ENCODE data around the gene EDIL3.
"Not testable (repeated sequence)": the region's sequence is repeated elsewhere in the genome, so short reads cannot be mapped to it uniquely, and the experiment has no call there.

EDIL3 gene

DNA sequence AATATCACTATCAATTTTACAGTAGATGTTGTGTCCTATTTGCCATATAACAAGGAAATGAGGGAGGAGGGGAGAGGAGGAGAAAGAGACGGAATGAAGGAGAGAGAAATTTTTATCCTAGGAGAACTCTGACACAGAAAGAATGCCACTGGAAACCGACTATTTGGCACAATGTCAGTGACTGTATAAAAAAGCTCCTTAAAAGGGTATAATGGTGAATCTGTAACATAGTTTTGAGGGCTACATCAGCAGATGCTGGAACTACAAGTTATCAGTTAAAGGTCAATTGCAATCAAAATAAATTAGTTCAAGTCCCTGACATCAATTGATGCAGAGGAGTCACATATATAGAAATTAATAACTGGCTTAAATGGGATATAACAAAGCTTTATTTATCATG lies 5.7 kb downstream of the EDIL3 start:
- DNase-seq (ENCODE audit: low read depth) = no peak

DNA sequence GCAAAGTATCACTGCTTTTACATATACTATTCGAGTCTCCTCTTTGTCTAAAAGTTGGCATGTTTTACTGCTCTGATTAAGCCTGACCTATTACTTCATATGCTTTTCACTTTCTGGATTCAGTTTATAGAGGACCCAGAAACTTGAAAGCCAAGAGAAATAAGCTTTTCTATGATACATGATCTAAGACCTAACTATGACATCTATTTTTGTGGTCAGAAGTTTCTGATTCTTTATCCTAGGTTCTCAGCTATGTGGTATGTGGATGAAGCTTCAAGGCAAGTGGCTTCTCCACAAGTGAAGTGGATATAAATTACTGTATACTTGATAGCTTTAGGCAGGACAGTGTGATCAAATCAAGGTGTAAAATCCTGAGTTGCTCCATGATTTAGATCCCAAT lies 6.3 kb downstream of the EDIL3 start:
- no peak for DNase-seq (ENCODE audit: low read depth)

DNA sequence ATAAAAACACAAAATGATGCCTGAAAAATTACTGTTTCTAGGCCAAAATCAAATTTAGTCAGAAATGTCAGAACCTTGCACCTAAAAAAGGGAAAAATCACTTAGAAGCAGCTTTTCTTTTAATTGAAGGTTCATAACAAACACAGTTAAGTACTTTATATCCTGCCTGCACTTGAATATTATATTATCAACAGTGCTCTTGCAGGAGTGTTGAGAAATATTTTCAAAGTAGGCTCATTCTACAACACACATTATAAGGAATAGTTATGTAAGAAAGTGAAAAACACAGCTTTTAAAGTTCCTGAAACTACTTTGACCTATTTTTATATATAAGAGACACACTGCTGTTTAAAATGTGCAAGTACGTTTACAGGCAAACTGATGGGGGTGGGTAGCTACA lies 8.3 kb downstream of the EDIL3 start:
- no peak for DNase-seq (ENCODE audit: low read depth)

DNA sequence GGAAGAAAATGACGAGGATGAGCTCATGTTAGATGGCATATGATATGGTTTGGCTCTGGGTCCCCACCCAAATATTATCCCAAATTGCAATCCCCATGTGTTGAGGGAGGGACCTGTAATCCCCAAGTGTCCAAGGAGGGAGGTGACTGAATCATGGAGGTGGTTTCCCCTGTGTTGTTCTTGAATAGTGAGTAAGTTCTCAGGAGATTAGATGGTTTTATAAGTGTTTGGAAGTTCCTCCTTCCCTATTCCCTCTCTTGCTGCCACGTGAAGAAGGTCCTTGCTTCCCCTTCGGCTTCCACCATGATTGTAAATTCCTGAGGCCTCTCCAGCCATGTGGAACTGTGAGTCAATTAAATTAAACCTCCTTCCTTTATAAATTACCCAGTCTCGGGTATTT lies 10.1 kb downstream of the EDIL3 start:
- no peak for DNase-seq (ENCODE audit: low read depth)

DNA sequence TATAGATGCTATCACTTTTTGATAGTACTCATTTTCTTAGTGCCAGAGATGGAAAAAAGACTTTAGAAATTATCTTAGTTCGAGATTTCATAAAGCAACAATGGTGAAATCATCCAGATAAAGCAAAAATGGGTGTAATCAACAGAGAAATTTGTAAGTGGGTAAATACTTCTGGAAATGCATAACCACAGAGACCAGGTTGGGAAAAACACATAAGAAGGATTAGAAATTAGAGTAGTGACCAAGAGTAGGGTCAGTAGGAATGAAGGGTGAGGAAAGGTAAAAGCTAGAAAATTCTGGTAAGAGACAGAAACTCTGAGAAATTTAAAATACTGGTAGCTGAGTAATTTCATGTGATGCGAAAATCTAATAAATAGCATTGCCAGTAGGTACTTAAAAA lies 11.2 kb downstream of the EDIL3 start:
- no peak for DNase-seq (ENCODE audit: low read depth)

DNA sequence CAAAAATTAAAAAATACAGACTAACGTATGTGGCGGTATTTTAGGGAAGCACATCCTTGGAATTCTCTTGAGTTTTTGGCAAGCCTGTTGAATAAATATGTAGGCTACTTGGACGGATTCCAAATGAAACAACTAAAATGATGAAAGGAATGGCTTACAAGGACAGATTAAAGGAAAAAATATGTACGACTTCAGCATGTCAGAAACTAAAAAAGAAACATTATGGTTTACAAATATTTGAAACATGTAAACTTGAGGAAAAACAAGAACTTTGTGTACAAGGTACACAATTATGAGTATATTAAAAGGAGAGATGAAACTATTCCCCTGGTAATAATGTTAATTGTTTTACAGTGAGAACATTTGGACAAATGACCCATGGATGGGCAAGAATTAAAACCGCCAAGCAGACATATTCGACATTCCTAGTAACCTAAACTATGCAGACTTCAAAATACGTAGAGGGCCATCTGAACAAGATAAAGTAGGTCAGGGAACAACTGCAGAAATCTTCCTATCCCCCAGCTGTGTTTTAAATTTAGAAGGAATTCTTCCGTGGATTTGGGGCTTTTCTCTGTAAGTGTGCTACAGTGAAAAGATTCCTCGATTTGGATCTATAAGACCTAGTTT lies 12.5 kb downstream of the EDIL3 start:
- DNase-seq (ENCODE audit: low read depth) = no peak

DNA sequence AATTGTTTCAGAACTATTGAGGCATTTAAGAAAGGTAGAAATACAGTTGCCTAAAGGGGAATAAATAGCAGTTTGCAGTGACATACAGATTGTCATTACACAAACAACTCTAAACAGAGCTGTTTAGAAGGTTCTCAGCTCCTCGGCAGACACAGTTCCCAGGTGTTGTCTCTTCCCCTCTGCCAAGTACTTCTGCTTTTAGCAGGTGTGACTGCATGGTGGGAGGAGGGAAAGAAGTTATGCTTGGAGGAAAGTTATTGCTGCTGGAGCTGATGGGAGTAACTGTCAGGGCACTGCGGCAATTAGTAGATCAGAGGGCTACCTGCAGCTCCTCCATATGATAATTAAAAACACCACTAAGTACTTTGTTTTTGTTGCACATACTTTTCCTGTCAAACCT lies 14.5 kb downstream of the EDIL3 start:
- no peak for DNase-seq (ENCODE audit: low read depth)

DNA sequence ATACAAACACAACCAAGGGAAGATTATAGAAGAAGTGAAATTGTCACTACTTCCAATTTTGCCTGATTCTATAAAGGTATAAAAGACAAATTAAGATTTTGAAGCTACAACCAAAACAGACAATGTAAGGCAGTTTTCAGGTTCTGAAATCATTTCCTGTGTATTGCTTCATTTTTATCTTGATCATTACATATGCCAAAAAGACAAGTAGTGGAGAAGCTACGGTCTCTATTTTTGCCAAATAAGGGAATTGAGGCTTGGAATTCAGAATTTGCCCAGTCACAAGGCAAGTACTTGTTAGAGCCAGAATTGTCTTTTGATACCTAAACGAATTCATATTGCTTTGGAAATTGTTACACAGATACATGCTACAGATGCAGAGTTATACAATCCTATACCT lies 20.6 kb downstream of the EDIL3 start:
- DNase-seq (ENCODE audit: low read depth) = no peak

DNA sequence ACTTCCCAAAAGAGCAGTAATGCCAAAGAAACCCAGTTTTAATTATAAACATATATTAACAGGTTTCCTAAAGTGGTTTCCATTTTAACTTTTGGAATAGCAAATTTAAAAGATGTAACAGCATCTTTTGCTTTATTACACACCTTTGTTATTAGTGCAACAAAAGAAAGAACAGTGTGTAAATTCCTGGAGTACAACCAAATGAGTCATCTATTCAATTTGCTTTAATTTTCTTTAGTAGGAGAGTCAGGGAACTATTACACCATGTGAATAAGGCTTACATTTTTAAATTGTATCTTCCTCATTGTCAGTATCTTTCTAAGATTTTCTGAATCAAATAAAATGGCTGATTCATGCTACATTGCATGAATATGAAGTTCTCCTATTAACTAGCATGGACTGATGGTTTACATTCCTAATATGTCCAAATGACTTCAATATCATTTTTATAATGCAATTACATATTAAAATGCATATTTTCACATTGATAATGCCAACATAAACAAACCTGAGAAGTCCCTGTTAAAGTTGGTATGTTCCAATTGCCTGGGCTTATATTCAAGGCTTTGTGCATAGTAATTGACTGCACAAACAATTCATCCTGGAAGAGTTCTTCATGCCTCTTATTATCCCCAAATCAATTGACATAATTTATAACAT lies 22.5 kb downstream of the EDIL3 start:
- no peak for DNase-seq (ENCODE audit: low read depth)

DNA sequence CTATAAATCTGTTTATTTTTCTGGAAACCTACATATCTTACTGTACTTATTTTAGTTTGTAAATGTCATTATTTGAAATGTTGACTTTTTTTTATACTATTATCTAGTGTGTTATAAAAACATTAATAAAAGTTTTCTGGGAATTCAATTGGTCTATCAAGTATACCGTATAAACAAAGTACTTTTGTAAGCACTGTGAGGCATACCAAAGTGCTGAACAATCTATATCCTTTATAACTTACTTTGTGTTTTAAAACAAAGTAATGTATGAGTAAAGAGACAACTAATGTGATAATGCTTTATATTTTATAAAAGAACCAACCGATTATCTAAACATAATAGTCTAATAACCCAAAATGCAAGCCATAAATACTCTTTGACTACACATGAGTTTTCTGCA lies 23.1 kb downstream of the EDIL3 start:
- DNase-seq (ENCODE audit: low read depth) = no peak

DNA sequence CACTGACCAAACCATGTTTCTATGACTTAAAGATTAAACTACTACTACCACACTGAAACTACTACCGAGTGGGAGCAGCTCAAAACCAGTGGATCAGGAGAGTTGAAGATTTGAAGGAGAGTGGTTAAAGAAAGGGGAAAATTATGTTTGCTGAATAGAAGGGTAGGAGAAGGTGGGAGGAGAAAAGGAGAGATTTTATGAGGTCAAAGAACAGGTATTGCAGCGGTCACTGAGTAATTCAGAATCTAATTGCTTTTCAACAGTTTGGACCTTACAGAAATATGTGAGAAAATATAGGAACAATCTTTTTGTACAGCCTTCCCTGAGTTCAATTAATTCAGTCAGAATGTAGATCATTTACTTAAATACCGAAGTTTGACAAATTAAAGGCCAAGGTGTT lies 24.6 kb downstream of the EDIL3 start:
- DNase-seq (ENCODE audit: low read depth) = no peak

DNA sequence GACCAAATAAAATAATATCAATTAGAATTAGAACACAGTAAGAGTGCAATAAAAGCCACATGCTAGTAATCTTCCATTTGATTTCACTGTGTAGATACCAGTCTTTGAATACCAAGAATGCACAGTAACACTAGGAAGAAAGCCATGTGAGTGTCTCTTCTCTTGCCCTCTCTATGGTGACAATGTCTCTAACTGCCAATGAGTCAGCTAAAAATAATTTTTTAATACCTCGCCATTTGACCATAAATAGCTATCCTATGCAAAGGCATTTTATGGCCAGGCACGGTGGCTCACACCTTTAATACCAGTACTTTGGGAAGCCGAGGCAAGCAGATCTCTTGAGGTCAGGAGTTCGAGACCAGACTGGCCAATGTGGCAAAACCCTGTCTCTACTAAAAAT lies 30.6 kb downstream of the EDIL3 start:
- DNase-seq (ENCODE audit: low read depth) = no peak

DNA sequence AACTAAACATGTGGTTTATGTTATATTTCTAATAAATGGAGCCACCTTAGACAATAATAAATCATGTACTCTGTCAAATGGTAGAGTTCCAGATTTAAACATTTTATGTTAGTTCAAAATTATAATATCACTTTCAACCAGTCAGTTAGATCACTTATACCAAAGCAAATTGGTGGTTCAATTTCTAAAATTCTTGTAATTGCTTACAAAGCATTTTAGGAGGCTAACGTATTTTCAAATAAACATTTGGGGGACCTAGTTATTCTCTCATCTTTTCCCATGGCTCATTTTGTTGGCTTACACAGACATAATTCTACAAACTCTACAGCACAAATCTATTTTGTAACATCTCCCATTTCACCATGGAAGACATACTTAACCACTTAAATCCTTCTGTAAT lies 39.9 kb downstream of the EDIL3 start:
- no peak for DNase-seq (ENCODE audit: low read depth)

DNA sequence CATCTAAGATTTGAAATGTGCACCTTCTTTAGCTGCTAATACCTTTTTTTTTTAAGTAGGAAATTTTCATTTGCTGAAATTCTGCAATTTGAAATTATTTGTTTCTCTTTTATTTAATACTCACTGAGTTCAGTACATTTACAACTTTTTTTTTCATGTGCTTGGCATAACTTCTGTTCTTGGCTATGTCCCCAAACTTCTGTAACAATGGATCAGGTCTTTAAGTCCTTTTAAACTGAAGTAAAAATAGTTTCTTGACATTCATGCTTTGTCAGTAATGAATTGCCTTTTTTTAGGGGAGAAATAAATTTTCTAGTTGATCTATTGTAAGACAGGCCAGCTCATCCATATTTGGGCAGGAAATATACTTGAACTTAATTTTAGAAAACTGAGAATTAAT lies 41.5 kb downstream of the EDIL3 start:
- DNase-seq (ENCODE audit: low read depth) = no peak

DNA sequence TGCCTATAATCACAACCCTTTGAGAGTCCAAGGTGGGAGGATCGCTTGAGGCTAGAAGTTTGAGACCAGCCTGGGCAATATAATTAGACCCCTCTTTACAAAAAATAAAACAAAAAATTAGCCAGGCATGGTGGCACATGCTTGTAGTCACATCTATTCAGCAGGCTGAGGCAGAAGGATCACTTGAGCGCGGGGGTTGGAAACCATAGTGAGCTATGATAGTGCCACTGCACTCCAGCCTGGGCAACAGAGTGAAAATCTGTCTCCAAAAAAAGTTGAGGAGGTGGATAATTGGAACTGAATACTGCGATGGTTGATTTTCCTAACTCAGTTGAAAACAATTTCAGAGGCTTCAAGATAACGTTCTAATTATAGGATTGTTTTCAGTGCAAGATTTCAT lies 52.6 kb downstream of the EDIL3 start:
- no peak for DNase-seq (ENCODE audit: low read depth)

DNA sequence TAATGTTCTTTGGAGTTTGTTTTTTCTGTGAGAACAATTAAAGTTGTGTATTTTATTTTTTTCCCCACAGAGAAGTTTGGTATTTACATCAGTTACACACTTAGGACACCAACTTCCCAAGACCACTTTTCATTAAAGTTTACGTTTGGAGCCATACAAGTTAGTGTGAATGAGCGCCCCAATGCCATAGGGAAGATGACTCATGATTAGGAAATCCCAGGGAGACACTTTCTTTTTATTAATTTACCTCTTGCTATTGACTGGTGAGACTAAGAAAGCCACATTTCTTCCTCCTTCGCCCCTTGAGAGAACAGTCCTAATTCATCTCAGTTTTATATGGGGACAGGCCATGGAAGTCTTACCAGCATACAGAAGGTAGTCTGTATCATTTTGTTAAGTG lies 57.1 kb downstream of the EDIL3 start:
- DNase-seq (ENCODE audit: low read depth) = no peak

DNA sequence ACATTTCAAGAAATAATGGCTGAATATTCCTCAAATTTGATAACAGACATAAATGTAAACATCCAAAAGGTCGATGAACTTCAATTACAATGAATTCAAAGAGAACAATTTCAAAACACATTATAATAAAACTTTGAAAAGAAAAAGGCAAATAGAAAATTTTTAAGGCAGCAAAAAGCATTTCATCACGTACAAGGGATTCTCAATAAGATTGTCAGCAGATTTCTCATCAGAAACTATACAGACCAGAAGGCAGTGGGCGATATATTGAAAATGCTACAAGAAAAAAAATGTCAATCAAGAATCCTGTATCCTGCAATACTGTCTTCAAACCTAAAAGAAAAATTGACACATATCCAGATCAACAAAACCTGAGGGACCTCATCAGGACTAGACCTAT lies 62.0 kb downstream of the EDIL3 start:
- DNase-seq (ENCODE audit: low read depth) = no peak

DNA sequence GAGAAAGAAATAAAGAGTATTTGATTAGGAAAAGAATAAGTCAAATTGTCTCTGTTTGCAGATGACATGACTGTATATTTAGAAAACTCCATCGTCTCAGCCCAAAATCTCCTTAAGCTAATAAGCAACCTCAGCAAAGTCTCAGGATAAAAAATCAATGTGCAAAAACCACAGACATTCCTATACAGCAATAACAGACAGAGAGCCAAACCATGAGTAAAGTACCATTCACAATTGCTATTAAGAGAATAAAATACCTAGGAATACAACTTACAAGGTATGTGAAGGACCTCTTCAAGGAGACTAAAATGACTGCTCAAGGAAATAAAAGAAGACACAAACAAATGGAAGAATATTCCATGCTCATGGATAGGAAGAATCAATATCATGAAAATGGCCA lies 66.9 kb downstream of the EDIL3 start:
- not testable (repeated sequence) for DNase-seq (ENCODE audit: low read depth)

DNA sequence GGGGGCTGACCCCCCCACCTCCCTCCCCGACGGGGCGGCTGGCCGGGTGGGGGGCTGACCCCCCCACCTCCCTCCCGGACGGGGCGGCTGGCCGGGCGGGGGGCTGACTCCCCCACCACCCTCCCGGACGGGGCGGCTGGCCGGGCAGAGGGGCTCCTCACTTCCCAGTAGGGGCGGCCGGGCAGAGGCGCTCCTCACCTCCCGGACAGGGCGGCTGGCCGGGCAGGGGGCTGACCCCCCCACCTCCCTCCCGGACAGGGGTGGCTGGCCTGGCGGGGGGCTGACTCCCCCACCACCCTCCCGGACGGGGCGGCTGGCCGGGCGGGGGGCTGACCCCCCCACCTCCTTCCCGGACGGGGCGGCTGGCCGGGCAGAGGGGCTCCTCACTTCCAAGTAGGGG lies 72.4 kb downstream of the EDIL3 start:
- DNase-seq (ENCODE audit: low read depth) = not testable (repeated sequence)

DNA sequence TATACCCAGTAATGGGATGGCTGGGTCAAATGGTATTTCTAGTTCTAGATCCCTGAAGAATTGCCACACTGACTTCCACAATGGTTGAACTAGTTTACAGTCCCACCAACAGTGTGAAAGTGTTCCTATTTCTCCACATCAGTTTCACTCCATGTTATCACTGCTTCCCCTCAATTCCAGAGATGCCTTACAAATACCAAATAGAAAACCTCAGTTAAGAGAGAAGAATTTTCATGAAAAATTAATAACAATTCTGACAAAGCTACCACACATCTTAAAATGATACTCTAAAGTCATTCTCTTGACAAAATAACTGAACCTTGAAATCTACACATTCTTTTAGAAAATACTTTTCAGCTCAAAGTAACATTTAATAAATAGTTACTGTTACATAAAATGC lies 74.8 kb downstream of the EDIL3 start:
- not testable (repeated sequence) for DNase-seq (ENCODE audit: low read depth)

DNA sequence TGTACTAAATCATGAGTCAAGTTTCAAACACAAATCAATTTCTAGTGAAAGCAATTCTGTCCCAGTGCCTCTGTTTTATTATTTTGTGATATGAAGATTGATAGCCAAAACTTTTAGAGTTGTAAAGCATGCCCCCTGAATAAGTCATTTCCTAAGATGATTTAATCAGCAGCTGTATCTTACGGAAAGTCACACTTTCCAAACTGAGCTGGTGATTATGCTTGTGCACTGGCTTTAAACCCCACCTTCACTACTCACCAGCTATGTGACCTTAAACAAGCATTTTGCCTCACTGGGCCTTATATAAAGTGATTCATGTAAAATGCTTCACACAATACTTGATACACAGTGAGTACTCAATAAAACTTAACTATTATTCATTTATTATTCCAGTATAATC lies 78.1 kb downstream of the EDIL3 start:
- DNase-seq (ENCODE audit: low read depth) = no peak

DNA sequence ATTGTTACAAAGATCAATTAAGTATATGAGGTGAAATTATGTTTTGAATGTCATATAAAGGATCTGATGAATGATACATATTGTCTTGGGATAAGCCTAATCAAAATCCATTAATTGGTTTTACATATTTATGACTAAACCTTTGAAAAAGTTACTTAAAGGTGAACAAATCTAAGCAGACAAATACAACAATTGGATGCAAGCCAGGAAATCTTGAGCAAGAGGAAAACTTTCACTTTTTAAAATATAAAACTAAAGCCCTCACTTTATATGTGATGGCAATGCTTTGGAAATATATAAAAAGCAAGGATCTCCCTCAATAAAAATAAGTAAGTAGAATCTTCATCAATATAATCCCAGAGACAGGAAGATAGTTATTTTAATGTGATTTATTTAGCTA lies 80.1 kb downstream of the EDIL3 start:
- DNase-seq (ENCODE audit: low read depth) = no peak

DNA sequence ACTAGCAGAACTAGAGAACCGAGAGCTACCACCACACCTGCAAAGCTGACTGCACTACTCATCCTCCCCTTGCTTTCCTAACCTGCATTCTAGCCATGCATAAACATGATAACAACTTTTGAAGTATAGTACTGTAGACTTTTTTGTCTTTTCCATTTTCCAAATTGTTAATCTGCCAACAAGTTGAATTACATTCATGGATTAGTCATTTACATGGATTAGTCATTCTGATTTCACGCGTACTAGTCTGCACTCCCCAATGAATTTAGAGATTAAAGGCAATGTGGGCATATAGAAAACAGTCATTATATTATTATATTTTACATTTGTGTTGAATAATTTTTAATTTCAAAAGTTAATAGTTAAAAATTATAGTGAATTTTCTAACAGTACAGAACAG lies 81.4 kb downstream of the EDIL3 start:
- DNase-seq (ENCODE audit: low read depth) = no peak

DNA sequence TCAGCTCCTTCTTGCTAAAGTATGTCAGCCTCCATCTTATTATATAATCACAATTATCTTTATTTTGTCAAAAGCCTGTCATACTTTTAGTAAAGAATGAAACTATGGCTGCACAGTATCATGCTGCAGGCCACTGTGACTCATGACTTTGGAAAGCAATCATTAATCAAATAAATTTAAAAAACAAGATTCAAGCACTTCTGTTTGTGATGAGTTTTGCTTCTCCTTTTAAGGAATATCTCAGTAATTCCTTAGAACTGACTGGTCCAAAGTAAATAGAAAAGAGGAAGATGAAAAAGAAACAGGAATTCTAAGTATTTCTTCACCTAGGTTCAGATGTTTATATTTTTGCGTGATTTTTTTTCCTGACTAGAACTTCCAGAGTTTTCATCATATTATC lies 83.1 kb downstream of the EDIL3 start:
- DNase-seq (ENCODE audit: low read depth) = no peak

Measured in activated T-cell treated with anti-CD3 and anti-CD28 coated beads for 1 hour (primary cell).